ENCODE measurements around the gene SFI1. TPM values are rescaled to one million over a fixed set of nuclear protein-coding genes. Genes with fewer than 3 reads are reported as not detected.

SFI1 gene
- total RNA-seq, 4 donors from 2014 or later = 31.1 to 57.6 (median 43.1) TPM

DNA sequence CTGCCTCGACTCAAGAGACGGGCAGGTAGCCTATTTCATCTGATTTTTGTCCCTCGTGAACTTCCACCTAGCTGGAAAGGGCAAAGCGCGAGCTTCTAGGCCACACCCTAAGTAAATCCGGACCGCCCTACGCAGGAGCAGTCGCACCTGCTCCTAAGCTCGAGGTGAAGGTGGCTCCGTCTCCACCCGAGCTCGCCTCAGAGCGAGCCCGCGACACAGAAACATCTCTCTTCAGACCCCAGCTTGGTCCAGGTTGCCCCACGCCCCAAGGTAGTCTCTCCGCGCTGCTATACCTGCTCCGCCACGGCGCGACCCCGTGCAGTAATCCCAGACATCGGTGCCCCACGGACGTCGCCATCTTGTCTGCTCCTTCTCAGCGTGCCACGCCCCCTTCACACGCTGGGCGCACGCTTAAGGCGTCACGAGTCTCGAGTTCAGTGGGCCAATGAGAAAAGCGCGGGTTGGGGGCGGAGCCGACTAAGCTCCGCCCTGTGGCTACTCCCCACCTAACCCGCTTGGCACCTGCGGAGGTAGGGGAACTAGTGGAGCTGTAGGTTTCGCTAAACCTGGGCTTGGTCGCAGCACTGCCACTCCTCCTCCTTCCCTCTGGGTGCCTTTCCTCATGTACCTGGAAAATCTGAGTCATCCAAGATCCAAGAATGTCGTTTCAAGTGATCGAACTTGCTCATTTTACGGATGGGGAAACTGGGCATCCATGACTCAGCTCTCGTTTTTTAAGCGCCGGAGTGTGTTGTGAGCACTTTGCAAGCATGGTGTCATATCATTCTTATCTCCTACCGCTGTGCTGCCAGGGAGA is 165.7 kb downstream of the SFI1 start, which contains the start of gene PISD:
Gene PISD, minus strand, starts transcription at position 365 of the 817 bp plus-strand sequence. Its CDS starts 7 bp downstream, at position 358.
- WGBS, 2 donors = 7 to 8% methylated on average over 37 to 38 of the region's 52 CpGs
- Histone ChIP-seq H3K27ac (peak within 1 kb of the TSS in 2 of 3 donors; percentile 24 to 39), H3K9me3 (no peaks in the 10 kb centered on the region), H3K4me3 (replicated peaks in 1 of 3) (peak within 1 kb of the TSS; percentile 38 to 88 (median 78)), H3K27me3 (no peaks in the 10 kb centered on the region), H3K4me1 (peaks cover 11 to 13% of the 10 kb centered on the region in 2 donors), H3K36me3 (no peaks in the 10 kb centered on the region)
- peak; percentile 96 to 97 for DNase-seq
- intact Hi-C loops (cut with DNase I) = loop anchor here (10.0 kb wide), 3 partner anchors 93 to 317 kb away; partner anchors contain the start of genes DEPDC5, PATZ1, PRR14L and YWHAH
- peak in 1 of 2 donors; percentile 85 for TF ChIP-seq POLR2A (IDR thresholded peaks at IDR 0.05)
- TF ChIP-seq, protein P1, sequence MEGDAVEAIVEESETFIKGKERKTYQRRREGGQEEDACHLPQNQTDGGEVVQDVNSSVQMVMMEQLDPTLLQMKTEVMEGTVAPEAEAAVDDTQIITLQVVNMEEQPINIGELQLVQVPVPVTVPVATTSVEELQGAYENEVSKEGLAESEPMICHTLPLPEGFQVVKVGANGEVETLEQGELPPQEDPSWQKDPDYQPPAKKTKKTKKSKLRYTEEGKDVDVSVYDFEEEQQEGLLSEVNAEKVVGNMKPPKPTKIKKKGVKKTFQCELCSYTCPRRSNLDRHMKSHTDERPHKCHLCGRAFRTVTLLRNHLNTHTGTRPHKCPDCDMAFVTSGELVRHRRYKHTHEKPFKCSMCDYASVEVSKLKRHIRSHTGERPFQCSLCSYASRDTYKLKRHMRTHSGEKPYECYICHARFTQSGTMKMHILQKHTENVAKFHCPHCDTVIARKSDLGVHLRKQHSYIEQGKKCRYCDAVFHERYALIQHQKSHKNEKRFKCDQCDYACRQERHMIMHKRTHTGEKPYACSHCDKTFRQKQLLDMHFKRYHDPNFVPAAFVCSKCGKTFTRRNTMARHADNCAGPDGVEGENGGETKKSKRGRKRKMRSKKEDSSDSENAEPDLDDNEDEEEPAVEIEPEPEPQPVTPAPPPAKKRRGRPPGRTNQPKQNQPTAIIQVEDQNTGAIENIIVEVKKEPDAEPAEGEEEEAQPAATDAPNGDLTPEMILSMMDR (IDR thresholded peaks at IDR 0.05) = peak in 1 of 6 experiments; percentile 8

DNA sequence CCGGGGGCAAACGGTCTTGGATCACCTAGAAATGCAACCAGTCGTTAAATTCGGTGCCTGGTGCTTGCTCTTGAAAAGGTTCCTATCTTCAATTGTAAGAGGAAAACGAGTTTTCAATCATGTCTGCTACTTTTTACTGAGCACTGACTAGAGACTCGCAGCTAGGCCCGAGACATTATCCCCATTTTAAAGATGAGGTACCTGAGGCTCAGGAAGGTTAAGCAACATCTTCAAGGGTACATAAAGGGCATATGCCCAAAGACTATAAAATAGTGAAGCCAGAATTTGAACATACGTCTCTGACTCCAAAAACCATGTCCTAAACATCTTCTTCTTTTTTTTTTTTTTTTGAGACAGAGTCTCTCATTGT is 166.3 kb downstream of the SFI1 start:
- peak overlapping the region in 1 of 3 donors; percentile 88 for H3K4me3 ChIP-seq (replicated peaks in 1 of 3)
- peak overlapping the region in 2 of 3 donors; percentile 24 to 39 for H3K27ac ChIP-seq
- TF ChIP-seq POLR2A (IDR thresholded peaks at IDR 0.05) = no peak
- TF ChIP-seq, protein P1 (IDR thresholded peaks at IDR 0.05) = no peak
- WGBS, 2 donors = 69 to 75% methylated on average over 8 of the region's 8 CpGs
- no peaks in the 10 kb centered on the region for H3K36me3 ChIP-seq
- H3K27me3 ChIP-seq = no peaks in the 10 kb centered on the region
- H3K9me3 ChIP-seq = no peaks in the 10 kb centered on the region
- DNase-seq = no peak
- peaks cover 11 to 13% of the 10 kb centered on the region in 2 donors for H3K4me1 ChIP-seq
- intact Hi-C loops (cut with DNase I) = loop anchor here (10.0 kb wide), 3 partner anchors 92 to 318 kb away; partner anchors contain the start of genes DEPDC5, PATZ1, PRR14L and YWHAH

Small RNAs within 50 kb of the gene (microRNA-seq; reads per million reads assigned to microRNA genes)
- not detected for gene MIR7109

Small RNAs within 50 kb of the gene (small RNA-seq; reads per million reads assigned to genes)
- gene AL096701.2 (not detected), gene RNU6-28P (not detected)

Other genes starting within 250 kb of the SFI1 start
- gene PIK3IP1, start 204.0 kb upstream of the SFI1 start, total RNA-seq = 10 to 100 TPM; 39.8 to 88.4 (median 48.1) TPM
- gene PATZ1, start 150.2 kb upstream of the SFI1 start, total RNA-seq = 10 to 100 TPM; 33.6 to 54.7 (median 46.1) TPM
- 10 to 100 TPM; 57.7 to 67.6 (median 66.3) TPM for gene DRG1, start 96.9 kb upstream of the SFI1 start, total RNA-seq
- gene EIF4ENIF1, start 6.7 kb upstream of the SFI1 start, total RNA-seq = 10 to 100 TPM; 15.7 to 21.2 (median 19.2) TPM
- 10 to 100 TPM; 34.5 to 59.0 (median 42.5) TPM for gene PISD, start 165.7 kb downstream of the SFI1 start, total RNA-seq

Data from thyroid gland (tissue), 4 donors.